ENCODE results near the gene GNB1L. TPM values are rescaled to one million over a fixed set of nuclear protein-coding genes. Genes with fewer than 3 reads are reported as not detected.

Gene GNB1L
- total RNA-seq, 1 experiment from 2014 or later = 10.3 TPM

- peak in 1 of 2 experiments; percentile 38 for DNase-seq
- no peak overlapping the region for H3K27ac ChIP-seq
These were observed 36.9 kb upstream of the GNB1L start for GRCh38 chr22:19891317-19892256.

GRCh38 chr22:19890502-19891316, 36.0 kb upstream of the GNB1L start:
- POLR2A ChIA-PET (ENCODE audit: unreplicated experiment) = no interaction called here
- no peaks in the 10 kb centered on the region for H4K20me1 ChIP-seq (ENCODE audit: insufficient read depth)
- no peaks in the 10 kb centered on the region for H3K36me3 ChIP-seq (ENCODE audit: low read depth)
- H3K4me3 ChIP-seq = no peak overlapping the region
- no peaks in the 10 kb centered on the region for H3K9me2 ChIP-seq (ENCODE audit: insufficient read depth)
- DNase-seq = no peak
- no peaks in the 10 kb centered on the region for H3K79me2 ChIP-seq (ENCODE audit: low read depth)
- no peak overlapping the region for H3K27ac ChIP-seq
- no peaks in the 10 kb centered on the region for H3K9me3 ChIP-seq (ENCODE audit: insufficient read depth, low read depth)
- TF ChIP-seq, protein P1, sequence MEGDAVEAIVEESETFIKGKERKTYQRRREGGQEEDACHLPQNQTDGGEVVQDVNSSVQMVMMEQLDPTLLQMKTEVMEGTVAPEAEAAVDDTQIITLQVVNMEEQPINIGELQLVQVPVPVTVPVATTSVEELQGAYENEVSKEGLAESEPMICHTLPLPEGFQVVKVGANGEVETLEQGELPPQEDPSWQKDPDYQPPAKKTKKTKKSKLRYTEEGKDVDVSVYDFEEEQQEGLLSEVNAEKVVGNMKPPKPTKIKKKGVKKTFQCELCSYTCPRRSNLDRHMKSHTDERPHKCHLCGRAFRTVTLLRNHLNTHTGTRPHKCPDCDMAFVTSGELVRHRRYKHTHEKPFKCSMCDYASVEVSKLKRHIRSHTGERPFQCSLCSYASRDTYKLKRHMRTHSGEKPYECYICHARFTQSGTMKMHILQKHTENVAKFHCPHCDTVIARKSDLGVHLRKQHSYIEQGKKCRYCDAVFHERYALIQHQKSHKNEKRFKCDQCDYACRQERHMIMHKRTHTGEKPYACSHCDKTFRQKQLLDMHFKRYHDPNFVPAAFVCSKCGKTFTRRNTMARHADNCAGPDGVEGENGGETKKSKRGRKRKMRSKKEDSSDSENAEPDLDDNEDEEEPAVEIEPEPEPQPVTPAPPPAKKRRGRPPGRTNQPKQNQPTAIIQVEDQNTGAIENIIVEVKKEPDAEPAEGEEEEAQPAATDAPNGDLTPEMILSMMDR (conservative IDR thresholded peaks at IDR 0.05) = no peak
- TF ChIP-seq EZH2 (IDR thresholded peaks at IDR 0.05; ENCODE audit: low read depth) = no peak
- no TSS peak for BruUV-seq (replicated peaks)
- peaks cover 14% of the 10 kb centered on the region for H3K4me1 ChIP-seq (replicated peaks; ENCODE audit: insufficient read depth)
- CTCF ChIA-PET = no interaction called here
- peaks cover 8% of the 10 kb centered on the region; the same call in 1 of the 2 replicates for H3F3A ChIP-seq (ENCODE audit: insufficient read depth, low read depth)
- H2AFZ ChIP-seq = no peak overlapping the region
- no peaks in the 10 kb centered on the region for H3K27me3 ChIP-seq (ENCODE audit: insufficient read depth, low read depth)
- H3K4me2 ChIP-seq = no peak overlapping the region
- intact Hi-C loops (cut with micrococcal nuclease; ENCODE audit: unreplicated experiment) = loop anchor here (1.0 kb wide), 1 partner anchor 9 kb away; no protein-coding TSS in a partner anchor

More at GRCh38 chr22:19891317-19892256, 36.9 kb upstream of the GNB1L start:
- Histone ChIP-seq H3K9me3 (ENCODE audit: insufficient read depth, low read depth) (no peaks in the 10 kb centered on the region), H3K4me2 (no peak overlapping the region), H3K4me1 (replicated peaks; ENCODE audit: insufficient read depth) (peaks cover 12% of the 10 kb centered on the region), H2AFZ (no peak overlapping the region), H3K27me3 (ENCODE audit: insufficient read depth, low read depth) (no peaks in the 10 kb centered on the region), H3K79me2 (ENCODE audit: low read depth) (no peaks in the 10 kb centered on the region), H4K20me1 (ENCODE audit: insufficient read depth) (no peaks in the 10 kb centered on the region), H3K4me3 (no peak overlapping the region), H3K36me3 (ENCODE audit: low read depth) (no peaks in the 10 kb centered on the region), H3F3A (ENCODE audit: insufficient read depth, low read depth) (peaks cover 8% of the 10 kb centered on the region; the same call in 1 of the 2 replicates), H3K9me2 (ENCODE audit: insufficient read depth) (no peaks in the 10 kb centered on the region)
- BruUV-seq (replicated peaks) = no TSS peak
- ChIA-PET CTCF (no interaction called here), POLR2A (ENCODE audit: unreplicated experiment) (no interaction called here)
- intact Hi-C loops (cut with micrococcal nuclease; ENCODE audit: unreplicated experiment) = loop anchor here (1.0 kb wide), 1 partner anchor 10 kb away; no protein-coding TSS in a partner anchor
- TF ChIP-seq EZH2 (IDR thresholded peaks at IDR 0.05; ENCODE audit: low read depth) = no peak
- TF ChIP-seq, protein P1 (conservative IDR thresholded peaks at IDR 0.05) = no peak

GRCh38 chr22:19889951-19890350, 35.3 kb upstream of the GNB1L start:
- no peaks in the 10 kb centered on the region for H3K9me2 ChIP-seq (ENCODE audit: insufficient read depth)
- no peaks in the 10 kb centered on the region for H3K27me3 ChIP-seq (ENCODE audit: insufficient read depth, low read depth)
- peaks cover 8% of the 10 kb centered on the region; the same call in 1 of the 2 replicates for H3F3A ChIP-seq (ENCODE audit: insufficient read depth, low read depth)
- no peaks in the 10 kb centered on the region for H3K36me3 ChIP-seq (ENCODE audit: low read depth)
- H4K20me1 ChIP-seq (ENCODE audit: insufficient read depth) = no peaks in the 10 kb centered on the region
- H3K4me1 ChIP-seq (replicated peaks; ENCODE audit: insufficient read depth) = peaks cover 14% of the 10 kb centered on the region
- no peak overlapping the region for H3K27ac ChIP-seq
- H2AFZ ChIP-seq = no peak overlapping the region
- no TSS peak for BruUV-seq (replicated peaks)
- H3K4me3 ChIP-seq = no peak overlapping the region
- intact Hi-C loops (cut with micrococcal nuclease; ENCODE audit: unreplicated experiment) = loop anchor here (10.0 kb wide), 1 partner anchor 125 kb away; the partner anchor contains the start of gene TBX1
- DNase-seq = no peak
- no peaks in the 10 kb centered on the region for H3K79me2 ChIP-seq (ENCODE audit: low read depth)
- ChIA-PET CTCF (no interaction called here), POLR2A (ENCODE audit: unreplicated experiment) (no interaction called here)
- no peak overlapping the region for H3K4me2 ChIP-seq
- TF ChIP-seq, protein P1 (conservative IDR thresholded peaks at IDR 0.05) = no peak
- no peak for TF ChIP-seq EZH2 (IDR thresholded peaks at IDR 0.05; ENCODE audit: low read depth)
- no peaks in the 10 kb centered on the region for H3K9me3 ChIP-seq (ENCODE audit: insufficient read depth, low read depth)
